K562 (cell line): ENCODE measurements around the gene ZNF805. TPM values are rescaled to one million over a fixed set of nuclear protein-coding genes. Genes with fewer than 3 reads are reported as not detected.

Experiments
- ATAC-seq: fragments of 200-7000 bp; cut with Tn5 transposase; 3 replicates; pipeline ENCODE4 v1.9.1; 2020; ENCODE audit warnings: moderate library complexity
- BruUV-seq: library from RNA; stranded (reverse); fragments of 400-500 nt; replicated peaks from 2 replicates; lab custom pipeline; 2021; lab: Mats Ljungman, UMichigan
- CTCF ChIA-PET: fragments of 300-600 bp; formaldehyde crosslinking; extraction: SDS; loops from one replicate; lab custom pipeline; 2021; ENCODE audit warnings: low intra/inter-chr PET ratio; lab: Yijun Ruan, JAX
- POLR2A ChIA-PET: fragments of 300-600, 350-650 bp; sonication (Branson Sonifier 250); formaldehyde crosslinking; extraction: SDS; loops from one replicate; lab custom pipeline; 2021; ENCODE audit warnings: antibody characterized with exemption, inconsistent platforms; lab: Yijun Ruan, JAX
- DNase-seq, 4 experiments: peaks; one replicate each; pipeline versions ENCODE4 v3.0.0 to v3.0.0-alpha.2; 2011 to 2018; ENCODE audit warnings: low spot score in 3 of 4, mixed read lengths in 3 of 4; ENCODE audit errors: extremely low read depth in 1 of 4
- FAIRE-seq: peaks from 2 replicates; lab custom pipeline; 2011; peaks lifted over from hg19 to GRCh38; lab: Jason Lieb, UNC
- H2AFZ ChIP-seq: 2 replicates; pipeline ENCODE4 v1.6.0; 2011; ENCODE audit warnings: low read depth, low read length, control low read depth, inconsistent platforms
- H3K27ac ChIP-seq: fragments of 200-600 bp; 3 replicates; pipeline ENCODE4 v1.8.0; 2011; ENCODE audit warnings: low read depth, mild to moderate bottlenecking, control low read depth, inconsistent platforms, low read length, moderate library complexity, mixed read lengths; ENCODE audit errors: extremely low read depth
- H3K27me3 ChIP-seq, 2 experiments: fragments of 300-600 bp in 1 of 2; 2 replicates in 1 of 2; 3 replicates in 1 of 2; pipeline versions ENCODE4 v1.6.0 to v1.8.0; 2011; ENCODE audit warnings: inconsistent platforms in 2 of 2, low read length in 2 of 2, mild to moderate bottlenecking in 1 of 2, mixed read lengths in 1 of 2, moderate library complexity in 1 of 2; ENCODE audit not compliant: control insufficient read depth in 2 of 2, insufficient read depth in 2 of 2
- H3K36me3 ChIP-seq: fragments of 300-600 bp; 3 replicates; pipeline ENCODE4 v1.8.0; 2011; ENCODE audit warnings: mild to moderate bottlenecking, low read length, inconsistent platforms; ENCODE audit not compliant: control insufficient read depth, insufficient read depth
- H3K4me1 ChIP-seq, 2 experiments: fragments of 200-600 bp in 1 of 2; replicated peaks in 1 of 2; 2 replicates in 1 of 2; 3 replicates in 1 of 2; pipeline versions ENCODE4 v1.5.1 to v1.8.0; 2011; ENCODE audit warnings: inconsistent platforms in 2 of 2, low read length in 2 of 2, mild to moderate bottlenecking in 1 of 2, mixed read lengths in 1 of 2, moderate library complexity in 1 of 2; ENCODE audit not compliant: control insufficient read depth in 2 of 2, insufficient read depth in 2 of 2
- H3K4me2 ChIP-seq: 2 replicates; pipeline ENCODE4 v1.6.1; 2011; ENCODE audit warnings: low read length, control low read depth, inconsistent platforms, mixed read lengths; ENCODE audit not compliant: insufficient read depth
- H3K4me3 ChIP-seq: fragments of 200-600 bp; sonication (generic), shearing (Covaris generic); 2 replicates; pipeline ENCODE4 v1.5.1; 2016; ENCODE audit warnings: control low read depth, inconsistent platforms
- H3K79me2 ChIP-seq: fragments of 200-600 bp; 3 replicates; pipeline ENCODE4 v1.8.0; 2011; ENCODE audit warnings: low read length, inconsistent platforms; ENCODE audit not compliant: control insufficient read depth, insufficient read depth
- H3K9ac ChIP-seq, 2 experiments: 2 replicates each; pipeline versions ENCODE4 v1.6.0 to v1.6.1; 2011; ENCODE audit warnings: low read depth in 2 of 2, low read length in 2 of 2, control low read depth in 1 of 2, inconsistent platforms in 1 of 2, mild to moderate bottlenecking in 1 of 2, mixed read lengths in 1 of 2; ENCODE audit not compliant: insufficient read depth in 1 of 2
- H3K9me1 ChIP-seq: one replicate; pipeline ENCODE4 v1.6.0; 2011; ENCODE audit warnings: inconsistent platforms, mild to moderate bottlenecking, low read length, moderate library complexity; ENCODE audit not compliant: control insufficient read depth, insufficient read depth
- H3K9me3 ChIP-seq: replicated peaks from 2 replicates; pipeline ENCODE4 v1.5.1; 2011; ENCODE audit warnings: low read depth, low read length, inconsistent platforms; ENCODE audit not compliant: control insufficient read depth, insufficient read depth
- H4K20me1 ChIP-seq: replicated peaks from 2 replicates; pipeline ENCODE4 v1.6.1; 2011; ENCODE audit warnings: low read length, inconsistent platforms, mixed read lengths; ENCODE audit not compliant: control insufficient read depth, insufficient read depth
- POLR2AphosphoS5 ChIP-seq: IDR thresholded peaks from 2 replicates; pipeline ENCODE4 v1.6.1; 2011; ENCODE audit warnings: mild to moderate bottlenecking, low read depth, low read length, moderate library complexity; ENCODE audit not compliant: control insufficient read depth, insufficient read depth
- SUPT5H ChIP-seq: fragments of 450-650 bp; IDR thresholded peaks from 2 replicates; pipeline ENCODE4 v1.6.1; 2016
- ZNF311 ChIP-seq: fragments of 250-450 bp; sonication (Bioruptor Pico); IDR thresholded peaks from 2 replicates; pipeline ENCODE4 v1.4.0; 2020; ENCODE audit warnings: mild to moderate bottlenecking, moderate library complexity
- WGBS: fragments of 100-300 bp; shearing (Covaris generic); methylation state at CpG from one replicate; pipeline ENCODE4 v1.1.6; 2016; ENCODE audit warnings: low coverage, mixed read lengths; ENCODE audit not compliant: insufficient coverage; ENCODE audit errors: missing lambda C conversion rate; 5-methylcytosine and 5-hydroxymethylcytosine counted together
- in situ Hi-C: fragments of 300-500 bp; cut with MboI; formaldehyde crosslinking; loops from 4 replicates; pipeline ENCODE4 v1.15.0; 2018; ENCODE audit warnings: inconsistent platforms, mixed read lengths
- intact Hi-C: fragments of 100-400 bp; cut with micrococcal nuclease; formaldehyde crosslinking; loops from 2 replicates; pipeline ENCODE4 v1.14.2; 2022
- polyA plus RNA-seq, 8 experiments: library from polyadenylated mRNA; depleted of rRNA in 4 of 8; stranded (reverse) in 5 of 8; unstranded in 3 of 8; fragments of >200 nt; fragmentation: Nextera tagmentation in 2 of 8; fragmentation: Illumina TruSeq in 1 of 8; extraction: Ambion mirVana in 2 of 8; extraction: Trizol in 1 of 8; gene quantifications; 2 replicates each; pipeline versions ENCODE4 v1.2.1 to v1.2.3, GENCODE V29; 2011 to 2014; ENCODE audit warnings: inconsistent platforms in 1 of 8, missing spikeins in 1 of 8
- total RNA-seq, 7 experiments: library from RNA; depleted of rRNA in 6 of 7; stranded (reverse); fragments of >200 nt in 6 of 7; fragmentation: Illumina TruSeq in 2 of 7; extraction: Trizol in 2 of 7; gene quantifications; 2 replicates each; pipeline versions ENCODE4 v1.2.1 to v1.2.3, GENCODE V29; 2011 to 2021; ENCODE audit warnings: low replicate concordance in 1 of 7

The ZNF805 gene
- total and polyA plus RNA-seq, 9 of the 15 experiments (the other 6 are each of a cell fraction or from before 2014, with no cell fraction given) = 0.32 to 6.7 (median 3.9) TPM

GRCh38 chr19:57302727-57303401 is 62.4 kb downstream of the ZNF805 start:
- TF ChIP-seq ZNF311 (CRISPR knock-in tag) (no peak), SUPT5H (0 out of 2 replicates have a peak, but pooled peaks have one; percentile 37), POLR2AphosphoS5 (peak; percentile 14; the same call in 1 of the 2 replicates)
- intact Hi-C loops = no loop called here
- Histone ChIP-seq H3K4me1 (no peaks in the 10 kb centered on the region; a peak in 2 of 5 replicates), H3K4me2 (no peak overlapping the region), H3K79me2 (peaks cover 19% of the 10 kb centered on the region), H3K27me3 (no peaks in the 10 kb centered on the region), H3K9me1 (no peaks in the 10 kb centered on the region), H3K27ac (no peak overlapping the region; the same call in 2 of the 3 replicates), H3K36me3 (peaks cover 22% of the 10 kb centered on the region; the same call in 1 of the 3 replicates), H3K4me3 (no peak overlapping the region), H4K20me1 (no peaks in the 10 kb centered on the region; the same call in 1 of the 2 replicates), H3K9me3 (no peaks in the 10 kb centered on the region; the same call in 1 of the 2 replicates), H2AFZ (no peak overlapping the region), H3K9ac (peak overlapping the region in 1 of 2 experiments; percentile 35; a peak in 1 of 4 replicates)
- DNase-seq = no peak
- in situ Hi-C loops = no loop called here
- CTCF ChIA-PET = no interaction called here
- no TSS peak for BruUV-seq
- 92% methylated on average over 7 of the region's 7 CpGs for WGBS
- POLR2A ChIA-PET = interaction anchor here (0.6 to 2.1 kb wide), 9 partner anchors 8 to 19 kb away, joined by 3 to 9 read pairs (median 4); no protein-coding TSS in a partner anchor
- no peak for FAIRE-seq
- peak; percentile 70 for ATAC-seq

Other genes with a start within 250 kb of the ZNF805 start
Only the 7 nearest of the 16 such genes appear.
- gene ZIM3, start 95.4 kb upstream of the ZNF805 start, total RNA-seq (2014; rRNA removed) = not detected in 2 replicates
- gene ZIM3, start 95.4 kb upstream of the ZNF805 start, total RNA-seq (2014; rRNA removed; fragmentation: Illumina TruSeq; extraction: Trizol) = not detected in 2 replicates
- gene ZIM3, start 95.4 kb upstream of the ZNF805 start, total RNA-seq (2015; rRNA removed; fragmentation: Illumina TruSeq; extraction: Trizol) = not detected in 2 replicates
- gene ZIM3, start 95.4 kb upstream of the ZNF805 start, total RNA-seq (2021) = not detected in 2 replicates
- gene ZIM3, start 95.4 kb upstream of the ZNF805 start, polyA plus RNA-seq (2011; rRNA removed) = not detected in 2 replicates
- not detected in 2 replicates for gene ZIM3, start 95.4 kb upstream of the ZNF805 start, polyA plus RNA-seq (2014; fragmentation: Illumina TruSeq; extraction: Trizol)
- not detected for gene ZIM3, start 95.4 kb upstream of the ZNF805 start, polyA plus RNA-seq (2014; fragmentation: Nextera tagmentation; extraction: Ambion mirVana)
- not detected in 2 replicates for gene ZIM3, start 95.4 kb upstream of the ZNF805 start, polyA plus RNA-seq (2014; rRNA removed)
- not detected in 2 replicates for gene DUXA, start 73.1 kb upstream of the ZNF805 start, total RNA-seq (2014; rRNA removed)
- gene DUXA, start 73.1 kb upstream of the ZNF805 start, total RNA-seq (2014; rRNA removed; fragmentation: Illumina TruSeq; extraction: Trizol) = not detected in 2 replicates
- not detected in 2 replicates for gene DUXA, start 73.1 kb upstream of the ZNF805 start, total RNA-seq (2015; rRNA removed; fragmentation: Illumina TruSeq; extraction: Trizol)
- gene DUXA, start 73.1 kb upstream of the ZNF805 start, total RNA-seq (2021) = not detected in 2 replicates
- gene DUXA, start 73.1 kb upstream of the ZNF805 start, polyA plus RNA-seq (2011; rRNA removed) = not detected in 2 replicates
- not detected in 2 replicates for gene DUXA, start 73.1 kb upstream of the ZNF805 start, polyA plus RNA-seq (2014; fragmentation: Illumina TruSeq; extraction: Trizol)
- gene DUXA, start 73.1 kb upstream of the ZNF805 start, polyA plus RNA-seq (2014; fragmentation: Nextera tagmentation; extraction: Ambion mirVana) = not detected
- not detected in 2 replicates for gene DUXA, start 73.1 kb upstream of the ZNF805 start, polyA plus RNA-seq (2014; rRNA removed)
- 6.8 and 7.9 TPM in 2 replicates for gene ZNF264, start 49.1 kb upstream of the ZNF805 start, total RNA-seq (2014; rRNA removed)
- 1.3 and 1.5 TPM in 2 replicates for gene ZNF264, start 49.1 kb upstream of the ZNF805 start, total RNA-seq (2014; rRNA removed; fragmentation: Illumina TruSeq; extraction: Trizol)
- 1.7 and 2.0 TPM in 2 replicates for gene ZNF264, start 49.1 kb upstream of the ZNF805 start, total RNA-seq (2015; rRNA removed; fragmentation: Illumina TruSeq; extraction: Trizol)
- gene ZNF264, start 49.1 kb upstream of the ZNF805 start, total RNA-seq (2021) = 2.5 and 2.8 TPM in 2 replicates
- gene ZNF264, start 49.1 kb upstream of the ZNF805 start, polyA plus RNA-seq (2011; rRNA removed) = 1.5 and 1.6 TPM in 2 replicates
- 0.76 and 0.77 TPM in 2 replicates for gene ZNF264, start 49.1 kb upstream of the ZNF805 start, polyA plus RNA-seq (2014; fragmentation: Illumina TruSeq; extraction: Trizol)
- gene ZNF264, start 49.1 kb upstream of the ZNF805 start, polyA plus RNA-seq (2014; fragmentation: Nextera tagmentation; extraction: Ambion mirVana) = under 1 TPM; 0.08 to 0.13 TPM
- gene ZNF264, start 49.1 kb upstream of the ZNF805 start, polyA plus RNA-seq (2014; rRNA removed) = 0.99 and 2.4 TPM in 2 replicates
- gene AURKC, start 9.6 kb upstream of the ZNF805 start, total RNA-seq (2014; rRNA removed) = 4.7 and 6.0 TPM in 2 replicates
- 3.3 and 3.7 TPM in 2 replicates for gene AURKC, start 9.6 kb upstream of the ZNF805 start, total RNA-seq (2014; rRNA removed; fragmentation: Illumina TruSeq; extraction: Trizol)
- 4.2 and 4.8 TPM in 2 replicates for gene AURKC, start 9.6 kb upstream of the ZNF805 start, total RNA-seq (2015; rRNA removed; fragmentation: Illumina TruSeq; extraction: Trizol)
- gene AURKC, start 9.6 kb upstream of the ZNF805 start, total RNA-seq (2021) = 7.0 and 7.6 TPM in 2 replicates
- 1.3 and 2.8 TPM in 2 replicates for gene AURKC, start 9.6 kb upstream of the ZNF805 start, polyA plus RNA-seq (2011; rRNA removed)
- gene AURKC, start 9.6 kb upstream of the ZNF805 start, polyA plus RNA-seq (2014; fragmentation: Illumina TruSeq; extraction: Trizol) = 6.8 and 7.1 TPM in 2 replicates
- 1 to 10 TPM; 6.0 to 9.0 TPM for gene AURKC, start 9.6 kb upstream of the ZNF805 start, polyA plus RNA-seq (2014; fragmentation: Nextera tagmentation; extraction: Ambion mirVana)
- 7.3 and 8.7 TPM in 2 replicates for gene AURKC, start 9.6 kb upstream of the ZNF805 start, polyA plus RNA-seq (2014; rRNA removed)
- 18.5 and 22.1 TPM in 2 replicates for gene ZNF460, start 39.9 kb downstream of the ZNF805 start, total RNA-seq (2014; rRNA removed)
- gene ZNF460, start 39.9 kb downstream of the ZNF805 start, total RNA-seq (2014; rRNA removed; fragmentation: Illumina TruSeq; extraction: Trizol) = 36.2 and 36.7 TPM in 2 replicates
- 24.7 and 24.9 TPM in 2 replicates for gene ZNF460, start 39.9 kb downstream of the ZNF805 start, total RNA-seq (2015; rRNA removed; fragmentation: Illumina TruSeq; extraction: Trizol)
- gene ZNF460, start 39.9 kb downstream of the ZNF805 start, total RNA-seq (2021) = 28.0 and 29.6 TPM in 2 replicates
- 16.6 and 23.6 TPM in 2 replicates for gene ZNF460, start 39.9 kb downstream of the ZNF805 start, polyA plus RNA-seq (2011; rRNA removed)
- 1.1 and 1.2 TPM in 2 replicates for gene ZNF460, start 39.9 kb downstream of the ZNF805 start, polyA plus RNA-seq (2014; fragmentation: Illumina TruSeq; extraction: Trizol)
- under 1 TPM; 0.45 to 0.87 TPM for gene ZNF460, start 39.9 kb downstream of the ZNF805 start, polyA plus RNA-seq (2014; fragmentation: Nextera tagmentation; extraction: Ambion mirVana)
- gene ZNF460, start 39.9 kb downstream of the ZNF805 start, polyA plus RNA-seq (2014; rRNA removed) = 5.6 and 7.1 TPM in 2 replicates
- 2.4 and 3.0 TPM in 2 replicates for gene ZNF543, start 79.8 kb downstream of the ZNF805 start, total RNA-seq (2014; rRNA removed)
- gene ZNF543, start 79.8 kb downstream of the ZNF805 start, total RNA-seq (2014; rRNA removed; fragmentation: Illumina TruSeq; extraction: Trizol) = 5.5 and 6.7 TPM in 2 replicates
- gene ZNF543, start 79.8 kb downstream of the ZNF805 start, total RNA-seq (2015; rRNA removed; fragmentation: Illumina TruSeq; extraction: Trizol) = 3.8 and 4.5 TPM in 2 replicates
- 3.8 and 4.7 TPM in 2 replicates for gene ZNF543, start 79.8 kb downstream of the ZNF805 start, total RNA-seq (2021)
- 1.9 and 2.4 TPM in 2 replicates for gene ZNF543, start 79.8 kb downstream of the ZNF805 start, polyA plus RNA-seq (2011; rRNA removed)
- 1.1 and 1.2 TPM in 2 replicates for gene ZNF543, start 79.8 kb downstream of the ZNF805 start, polyA plus RNA-seq (2014; fragmentation: Illumina TruSeq; extraction: Trizol)
- gene ZNF543, start 79.8 kb downstream of the ZNF805 start, polyA plus RNA-seq (2014; fragmentation: Nextera tagmentation; extraction: Ambion mirVana) = under 1 TPM; 0.14 to 0.46 TPM
- 1.5 and 1.6 TPM in 2 replicates for gene ZNF543, start 79.8 kb downstream of the ZNF805 start, polyA plus RNA-seq (2014; rRNA removed)
- gene ZNF304, start 110.6 kb downstream of the ZNF805 start, total RNA-seq (2014; rRNA removed) = 2.3 and 3.6 TPM in 2 replicates
- 4.5 and 5.2 TPM in 2 replicates for gene ZNF304, start 110.6 kb downstream of the ZNF805 start, total RNA-seq (2014; rRNA removed; fragmentation: Illumina TruSeq; extraction: Trizol)
- gene ZNF304, start 110.6 kb downstream of the ZNF805 start, total RNA-seq (2015; rRNA removed; fragmentation: Illumina TruSeq; extraction: Trizol) = 3.6 and 4.2 TPM in 2 replicates
- gene ZNF304, start 110.6 kb downstream of the ZNF805 start, total RNA-seq (2021) = 3.6 and 4.2 TPM in 2 replicates
- gene ZNF304, start 110.6 kb downstream of the ZNF805 start, polyA plus RNA-seq (2011; rRNA removed) = 4.3 and 5.5 TPM in 2 replicates
- gene ZNF304, start 110.6 kb downstream of the ZNF805 start, polyA plus RNA-seq (2014; fragmentation: Illumina TruSeq; extraction: Trizol) = 3.3 and 3.4 TPM in 2 replicates
- gene ZNF304, start 110.6 kb downstream of the ZNF805 start, polyA plus RNA-seq (2014; fragmentation: Nextera tagmentation; extraction: Ambion mirVana) = 1 to 10 TPM in 1 of 2 experiments, under 1 TPM in 1; 0.82 to 1.0 TPM
- 2.0 and 2.1 TPM in 2 replicates for gene ZNF304, start 110.6 kb downstream of the ZNF805 start, polyA plus RNA-seq (2014; rRNA removed)